ENCODE data around the gene RPL35.

Gene RPL35

DNA sequence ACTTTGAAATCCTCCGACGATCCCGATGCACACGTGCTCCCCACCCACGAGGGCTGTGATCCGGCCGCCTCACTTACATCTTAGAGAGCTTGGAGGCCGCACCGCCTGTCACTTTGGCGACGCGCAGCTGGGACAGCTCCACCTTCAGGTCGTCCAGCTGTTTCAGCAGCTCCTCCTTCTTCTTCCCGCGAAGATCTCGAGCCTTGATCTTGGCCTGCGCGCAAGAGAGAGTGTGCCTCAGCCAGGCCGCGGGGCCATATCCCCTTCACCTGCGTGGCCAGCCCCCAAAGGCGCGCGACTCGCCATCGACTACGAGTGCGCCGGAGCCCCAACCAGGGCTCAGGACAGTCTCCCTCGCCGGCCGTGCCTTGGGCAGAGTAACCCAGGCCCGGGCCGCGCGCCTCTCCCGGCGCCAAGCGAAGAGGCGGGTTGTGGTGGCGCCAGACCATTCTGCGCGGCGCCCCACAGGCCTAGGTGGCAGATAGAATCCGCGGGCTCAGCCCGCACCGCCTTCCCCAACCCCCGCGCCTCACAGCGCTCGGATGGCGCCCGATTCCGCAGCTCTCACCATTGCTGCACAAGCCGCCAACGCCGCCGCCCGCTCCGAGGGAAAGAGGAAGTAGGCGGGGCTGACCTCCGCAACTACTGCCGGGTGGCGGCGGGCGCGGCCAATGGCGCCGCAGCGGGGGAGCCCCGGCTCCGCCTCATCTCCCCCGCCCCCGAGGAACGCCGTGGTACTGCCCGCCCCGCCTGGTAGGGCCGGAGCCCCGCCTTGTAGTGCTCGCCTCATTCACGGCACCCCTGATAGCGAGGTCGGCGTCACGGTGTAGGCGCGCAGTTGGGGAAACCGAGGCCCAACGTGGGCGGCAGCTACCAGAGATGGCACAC, at the start of gene RPL35, which contains the start of gene ARPC5L:
Gene RPL35 (minus strand): TSS at position 616 of the 888 bp plus-strand sequence. CDS start 45 bp downstream, at position 571.
Gene ARPC5L (plus strand): TSS at position 789 of the 888 bp plus-strand sequence. CDS start 7,161 bp downstream, outside the sequence.
- DNase-seq (ENCODE audit: low read depth in 2 of 2): peak; percentile 89 to 96

DNA sequence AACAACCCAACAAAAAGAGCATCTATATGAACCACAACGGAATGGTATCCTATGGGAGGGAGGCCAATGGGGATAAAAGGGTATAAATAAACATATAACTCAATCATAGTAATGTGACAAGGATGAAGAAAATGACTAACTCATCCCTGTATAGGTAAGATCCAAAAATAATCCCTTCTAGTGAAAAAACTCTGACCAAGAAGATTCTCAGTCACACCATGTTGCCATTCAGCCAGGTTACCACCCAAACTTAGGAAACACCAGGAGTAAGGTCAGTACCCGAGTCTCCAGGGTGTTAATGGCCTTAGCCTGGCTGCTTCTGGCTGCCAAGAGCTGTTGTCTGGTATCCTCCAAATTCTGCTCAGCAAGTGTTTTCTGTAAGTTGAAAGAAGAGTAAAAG, 46.3 kb upstream of the RPL35 start:
- no peak for DNase-seq (ENCODE audit: low read depth in 2 of 2)

DNA sequence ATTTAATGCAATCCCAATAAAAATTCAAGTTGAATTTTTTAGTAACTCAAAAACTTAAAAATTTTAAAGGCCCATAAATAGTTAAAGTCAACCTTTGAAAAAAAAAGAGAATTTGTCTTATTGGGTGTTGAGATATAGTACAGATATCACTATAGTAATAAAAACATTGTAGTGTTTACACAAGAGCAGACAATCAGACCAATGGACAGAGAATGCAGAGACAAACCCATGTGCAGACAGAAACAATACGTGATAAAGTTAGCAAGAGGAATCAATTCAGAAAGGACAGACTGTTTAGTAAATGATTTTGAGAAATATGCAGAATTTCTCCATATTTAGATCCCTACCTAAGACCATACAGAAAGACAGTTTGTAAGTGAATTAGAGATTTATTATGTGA, 45.2 kb upstream of the RPL35 start:
- no peak for DNase-seq (ENCODE audit: low read depth in 2 of 2)

DNA sequence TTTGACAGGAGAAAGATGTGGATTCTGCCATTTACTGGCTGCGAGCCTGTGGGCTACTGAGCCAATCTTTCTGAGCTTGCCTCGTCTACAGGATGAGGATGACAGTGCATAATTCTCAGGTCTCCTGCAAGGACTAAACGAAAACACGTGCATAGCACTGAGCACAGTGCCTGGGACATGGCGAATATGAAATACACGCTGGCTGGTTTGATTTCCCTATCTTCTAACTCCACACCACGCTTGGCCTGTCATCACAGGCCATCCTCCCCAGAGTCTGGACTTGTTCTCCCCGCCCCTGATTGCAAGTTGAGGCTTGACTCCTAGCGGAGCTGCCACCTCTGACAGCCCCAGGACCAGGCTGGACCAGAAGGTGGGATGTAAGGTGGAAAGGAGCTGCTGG, 38.1 kb upstream of the RPL35 start:
- DNase-seq (ENCODE audit: low read depth in 2 of 2): no peak

DNA sequence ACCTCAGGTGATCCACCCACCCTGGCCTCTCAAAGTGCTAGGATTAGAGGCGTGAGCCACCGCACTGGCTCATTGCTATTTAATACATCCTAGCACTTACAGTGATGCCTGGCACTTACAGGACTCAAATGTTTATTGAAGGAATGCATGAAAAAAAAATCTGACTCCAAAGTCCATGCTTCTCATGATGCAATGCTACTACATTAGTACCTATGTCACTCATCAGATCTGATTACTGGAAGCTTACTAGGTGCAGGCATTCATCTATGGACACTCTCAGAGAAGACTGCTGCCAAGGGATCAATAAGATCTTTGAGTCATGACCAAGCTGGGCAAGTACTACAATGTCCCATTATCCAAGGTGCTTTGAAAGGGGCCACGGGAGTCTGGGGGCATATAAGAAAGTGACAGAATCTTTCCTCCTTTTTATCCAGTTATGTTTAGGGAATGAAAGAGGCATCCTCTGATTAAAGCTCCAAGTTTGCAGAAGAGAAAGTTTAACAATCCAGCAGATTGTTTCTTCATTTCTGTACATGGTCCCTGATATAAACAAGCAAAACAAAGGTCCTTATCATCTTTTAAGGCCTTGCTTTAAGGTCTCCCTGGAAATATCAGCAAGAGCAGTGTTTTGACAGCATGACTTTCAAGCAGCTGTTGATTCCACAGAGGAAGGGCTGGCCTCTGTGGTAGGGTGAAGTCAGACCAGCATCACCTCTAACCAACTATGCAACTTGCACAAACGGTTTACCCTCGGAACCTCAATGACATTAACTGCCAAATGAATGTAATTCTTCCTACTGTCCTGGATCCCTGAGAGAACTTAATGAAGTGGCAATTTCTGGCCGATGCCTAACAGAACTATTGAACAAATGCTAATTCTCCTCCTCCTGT, 36.1 kb upstream of the RPL35 start:
- DNase-seq (ENCODE audit: low read depth in 2 of 2): no peak

DNA sequence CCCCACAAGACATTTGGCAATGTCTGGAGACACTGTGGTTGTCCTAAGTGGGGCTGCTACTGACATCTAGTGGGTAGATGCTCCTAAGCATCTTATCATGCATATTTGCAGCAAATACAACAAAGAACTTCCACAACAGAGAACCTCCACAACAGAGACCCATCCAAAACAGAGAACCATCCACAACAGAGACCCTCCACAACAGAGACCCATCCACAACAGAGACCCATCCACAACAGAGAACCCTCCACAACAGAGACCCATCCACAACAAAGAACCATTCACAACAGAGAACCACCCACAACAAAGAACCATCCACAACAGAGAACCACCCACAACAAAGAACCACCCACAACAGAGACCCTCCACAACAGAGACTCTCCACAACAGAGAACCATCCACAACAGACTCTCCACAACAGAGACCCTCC, 33.0 kb upstream of the RPL35 start:
- DNase-seq (ENCODE audit: low read depth in 2 of 2): no peak

DNA sequence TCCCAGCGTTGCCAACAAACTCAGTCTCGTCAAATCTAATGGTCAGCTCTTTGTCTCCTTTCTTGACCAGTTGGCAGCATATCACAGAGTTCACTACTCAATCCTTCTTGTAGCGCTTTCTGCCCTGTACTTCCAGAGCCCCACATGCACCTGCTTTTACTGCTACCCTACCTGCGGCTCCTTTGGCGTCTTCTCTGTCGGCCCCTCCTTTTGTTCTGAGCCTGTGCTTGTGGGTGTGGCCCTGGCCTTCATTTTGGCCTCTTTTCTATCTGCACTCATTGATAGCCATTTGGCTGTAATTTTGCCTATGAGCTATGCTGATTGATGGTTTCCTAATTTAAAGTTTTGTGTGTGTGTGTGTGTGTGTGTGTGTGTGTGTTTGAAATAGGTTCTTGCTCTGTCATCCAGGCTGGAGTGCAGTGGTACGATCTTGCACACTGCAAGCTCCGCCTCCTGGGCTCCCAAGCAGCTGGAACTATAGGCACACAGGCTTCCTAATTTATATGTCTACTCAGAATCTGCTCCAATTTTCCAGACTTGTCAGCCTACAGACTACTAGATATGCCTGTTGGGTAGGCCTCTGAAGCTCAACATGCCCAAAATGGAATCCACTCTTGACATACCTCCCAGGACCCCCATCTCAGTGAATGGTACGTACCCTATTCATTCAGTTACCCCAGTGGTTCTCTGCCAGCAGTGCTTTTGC, 32.4 kb upstream of the RPL35 start:
- DNase-seq (ENCODE audit: low read depth in 2 of 2): no peak

DNA sequence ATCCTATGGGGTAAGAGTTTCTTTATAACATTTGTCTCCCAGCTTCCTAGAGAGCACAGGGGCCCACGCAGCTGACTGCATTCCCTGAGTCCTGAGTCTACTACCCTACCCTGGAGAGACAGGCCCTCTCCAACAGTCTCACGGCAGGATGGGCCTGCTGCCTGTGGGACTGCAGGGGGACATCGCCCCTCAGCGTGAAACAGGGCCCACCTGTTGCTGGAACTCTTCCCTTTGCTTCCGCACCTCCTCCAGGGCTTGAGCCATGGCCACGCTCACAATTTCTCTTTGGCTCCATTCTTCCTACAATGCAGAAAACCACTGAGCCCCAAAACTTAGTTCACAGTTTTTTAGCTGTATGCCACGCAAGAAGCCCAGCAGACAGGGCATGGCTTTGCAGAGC, 28.4 kb upstream of the RPL35 start:
- DNase-seq (ENCODE audit: low read depth in 2 of 2): no peak

DNA sequence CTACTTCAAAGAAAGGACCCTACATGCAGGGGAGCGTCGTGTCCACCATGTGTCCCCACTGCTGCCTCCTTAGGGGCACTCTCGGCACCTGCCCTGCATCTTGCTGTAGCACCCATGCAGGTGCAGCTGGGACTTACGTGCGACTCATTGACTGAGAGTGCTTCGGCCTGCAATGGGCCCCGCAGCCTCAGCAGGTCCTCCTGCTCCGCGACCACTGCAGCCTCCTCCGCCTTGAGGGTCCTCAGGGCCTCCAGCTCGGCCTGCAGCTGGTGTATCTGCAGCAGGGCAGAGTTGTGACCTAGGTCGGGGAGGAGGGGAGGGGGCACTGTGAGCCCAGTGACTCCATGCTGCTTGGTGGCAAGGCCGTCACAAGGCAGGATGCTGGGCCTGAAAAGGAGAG, 27.2 kb upstream of the RPL35 start:
- DNase-seq (ENCODE audit: low read depth in 2 of 2): no peak

DNA sequence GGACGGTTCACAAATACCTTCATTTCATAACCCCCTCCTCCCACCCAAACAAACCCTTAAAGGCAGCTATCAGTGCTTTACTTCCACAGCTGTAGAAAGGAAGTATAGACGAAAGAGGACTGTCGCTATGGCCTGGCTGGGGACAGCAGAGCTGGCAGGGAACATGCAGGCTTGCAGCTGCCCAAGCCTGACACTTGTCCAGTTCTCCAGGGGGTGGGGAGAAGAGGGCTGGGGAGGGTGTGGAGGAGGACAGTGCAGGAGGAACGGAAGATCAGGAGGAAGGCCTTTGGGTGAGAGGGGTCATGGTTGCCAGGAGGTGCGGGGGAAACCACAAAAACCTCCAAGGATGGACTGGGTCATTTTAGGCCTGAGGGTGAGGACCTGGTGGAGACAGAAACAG, 26.1 kb upstream of the RPL35 start:
- no peak for DNase-seq (ENCODE audit: low read depth in 2 of 2)

DNA sequence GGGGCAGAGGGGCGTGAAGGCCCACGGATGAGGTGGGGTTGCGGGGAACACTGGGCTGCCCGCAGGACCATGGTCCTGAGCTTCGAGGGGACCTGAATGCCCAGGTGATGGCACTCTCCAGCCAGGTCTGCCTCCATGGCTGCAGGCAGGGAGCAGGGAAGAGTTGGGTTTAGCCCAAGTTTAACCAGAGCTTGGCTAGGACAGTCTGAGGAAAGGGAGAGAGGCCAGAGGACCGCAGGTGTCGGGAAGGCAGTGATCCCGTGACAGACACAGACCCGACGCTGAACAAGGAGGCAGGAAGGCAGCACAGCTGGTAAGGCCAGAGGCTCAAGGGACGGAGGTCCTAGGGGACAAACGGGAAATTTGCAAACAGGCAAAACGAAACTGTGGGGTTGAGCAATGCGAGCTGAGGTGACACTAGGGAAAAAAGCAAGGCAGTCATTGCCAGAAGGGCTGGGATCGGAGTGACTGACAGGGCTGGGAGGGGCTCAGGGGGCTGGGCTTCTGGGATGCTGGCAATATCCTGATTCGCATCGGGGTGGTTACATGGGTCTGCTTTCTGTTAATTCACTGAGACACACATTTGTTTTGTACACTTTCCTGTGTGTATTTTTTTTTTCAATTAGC, 25.2 kb upstream of the RPL35 start:
- no peak for DNase-seq (ENCODE audit: low read depth in 2 of 2)

DNA sequence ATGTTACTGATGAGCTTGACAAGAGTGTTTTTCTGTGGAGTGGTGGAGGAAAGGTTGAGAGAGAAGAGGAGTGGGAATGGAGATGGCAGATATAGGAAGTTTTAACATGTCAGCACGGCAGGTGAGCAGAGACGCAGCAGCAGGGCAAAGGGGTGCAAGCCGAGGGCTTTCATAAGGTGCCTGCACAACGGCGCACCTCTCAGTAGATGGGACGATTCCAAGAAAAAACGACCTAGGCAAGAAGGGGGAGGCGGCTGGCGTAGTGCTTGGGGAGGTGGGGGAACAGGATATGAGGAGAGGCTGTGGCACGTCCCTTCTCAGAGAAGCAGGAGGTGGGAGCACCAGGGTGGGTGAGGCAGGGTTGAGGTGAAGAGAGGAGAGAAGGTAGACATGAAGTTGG, 24.7 kb upstream of the RPL35 start:
- DNase-seq (ENCODE audit: low read depth in 2 of 2): no peak

DNA sequence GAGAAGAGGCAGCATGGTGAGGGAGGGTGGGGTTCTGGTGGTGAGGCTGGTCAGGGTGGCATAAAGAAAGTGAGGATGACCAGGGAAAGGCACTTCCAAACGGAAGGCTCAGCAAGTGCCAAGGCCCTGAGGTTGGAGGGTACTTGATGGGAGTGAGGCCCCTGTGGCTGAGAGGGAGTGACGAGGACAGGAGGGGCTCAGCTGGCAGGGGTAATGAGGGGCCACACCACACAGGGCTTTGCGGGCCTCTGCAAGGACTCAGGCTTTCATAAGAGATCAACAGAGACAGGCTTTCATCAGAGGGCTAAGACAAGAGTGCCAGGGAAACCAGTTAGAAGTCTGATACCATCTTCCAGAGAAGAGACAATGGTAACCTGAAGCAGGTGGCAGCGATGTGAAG, 23.8 kb upstream of the RPL35 start:
- no peak for DNase-seq (ENCODE audit: low read depth in 2 of 2)

DNA sequence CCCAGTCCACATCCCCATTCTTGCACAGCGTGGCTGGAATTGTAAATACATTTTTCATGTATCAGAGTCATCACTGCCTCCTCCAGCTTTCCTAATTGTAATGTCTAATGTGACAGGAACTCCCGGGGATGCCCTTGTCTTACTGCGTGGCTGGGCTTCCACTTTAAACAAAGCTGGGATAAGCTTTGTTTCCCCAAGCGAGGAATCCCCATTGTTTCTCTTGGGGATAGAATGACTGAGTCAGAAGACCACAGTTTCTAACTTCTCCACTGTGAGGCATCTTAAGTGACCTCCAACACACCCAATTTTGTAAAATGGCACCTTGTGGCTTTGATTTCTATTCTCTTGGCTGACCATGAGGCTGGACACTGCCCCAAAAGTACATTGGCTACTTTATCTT, 22.6 kb upstream of the RPL35 start:
- no peak for DNase-seq (ENCODE audit: low read depth in 2 of 2)

DNA sequence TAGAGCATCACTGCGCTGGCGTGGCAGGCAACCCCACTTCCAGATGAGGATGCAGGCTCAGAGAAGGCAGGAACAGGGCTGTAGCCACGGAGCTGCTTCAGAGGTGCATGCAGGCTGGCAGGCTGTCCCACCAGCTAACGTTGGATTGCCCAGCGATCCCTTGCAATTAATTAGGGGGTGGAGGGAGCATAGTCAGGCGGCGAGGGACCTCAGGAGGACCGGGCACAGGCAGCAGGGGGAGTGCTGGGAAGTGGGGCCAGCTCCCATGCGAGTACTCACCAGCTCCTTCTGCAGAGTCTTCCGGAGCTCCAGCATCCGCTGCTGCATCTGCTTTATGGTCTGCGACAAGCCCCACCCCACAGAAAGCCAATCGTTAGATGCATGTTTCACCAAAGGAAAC, 20.5 kb upstream of the RPL35 start:
- DNase-seq (ENCODE audit: low read depth in 2 of 2): no peak

DNA sequence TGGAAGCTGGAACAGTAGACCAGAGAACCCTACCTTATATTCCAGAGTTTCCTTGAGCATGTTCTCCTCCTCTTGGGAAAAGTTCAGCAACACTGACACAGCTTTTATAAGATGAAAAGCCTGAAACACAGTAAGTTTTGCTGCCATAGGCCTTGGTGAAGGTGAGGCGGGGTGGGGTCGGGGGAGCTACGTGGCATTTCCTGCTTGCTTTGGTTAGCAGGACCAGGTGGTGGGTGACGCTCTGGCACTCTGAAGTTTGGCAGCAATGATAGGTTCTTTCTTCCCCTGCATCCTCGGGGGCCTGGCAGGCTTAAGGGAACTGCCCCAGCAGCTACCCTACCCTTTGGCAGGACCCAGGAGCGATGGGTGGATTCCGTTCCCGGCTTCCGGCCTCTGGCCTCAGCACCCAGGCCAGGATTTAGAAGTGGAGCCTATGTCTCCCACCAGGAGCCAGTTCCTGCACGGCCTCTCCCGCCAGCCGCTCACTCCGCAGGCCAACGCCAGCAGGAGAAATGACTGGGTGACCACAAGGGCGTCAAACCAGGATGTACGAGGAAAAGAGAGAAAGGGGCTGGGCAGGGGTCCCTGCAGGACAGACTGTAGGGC, 19.5 kb upstream of the RPL35 start:
- DNase-seq (ENCODE audit: low read depth in 2 of 2): no peak

DNA sequence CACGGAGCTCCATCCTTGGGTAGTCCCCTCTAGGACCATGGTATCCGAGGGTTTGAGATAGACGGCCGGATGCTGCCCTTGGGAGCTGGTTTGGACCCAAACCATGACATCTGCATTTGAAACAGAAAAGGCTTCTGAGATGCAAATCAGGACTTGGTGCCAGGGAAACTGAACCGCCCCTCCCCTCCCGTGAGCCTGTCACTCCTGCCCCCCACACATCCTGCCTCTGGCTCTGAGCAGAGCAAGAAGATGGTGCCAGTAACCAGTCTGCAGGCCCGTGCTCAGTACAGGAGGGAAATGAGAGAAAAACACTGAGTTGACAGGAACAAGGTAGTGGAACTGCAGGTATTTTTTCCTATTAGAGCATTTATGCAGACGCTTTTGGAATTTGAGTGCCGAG, 18.7 kb upstream of the RPL35 start:
- no peak for DNase-seq (ENCODE audit: low read depth in 2 of 2)

DNA sequence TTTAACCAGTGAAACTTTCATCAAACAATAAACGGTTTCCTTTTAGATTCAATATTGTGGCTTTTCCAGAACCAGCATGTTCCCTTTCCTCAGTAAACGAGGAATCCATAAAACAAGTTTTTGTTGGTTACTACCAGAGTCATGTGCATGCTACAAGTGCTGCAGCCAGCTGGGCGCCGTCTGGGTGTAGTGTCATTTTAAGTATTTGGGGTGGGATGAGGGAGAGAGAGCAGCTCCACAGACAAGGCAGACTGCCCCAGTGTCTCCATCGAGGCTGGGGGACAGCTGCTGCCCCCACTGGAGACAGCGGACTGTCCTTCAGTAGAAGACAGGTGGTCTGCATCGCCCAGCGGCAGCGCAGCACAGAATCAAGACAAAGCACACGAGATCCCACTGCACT, 17.5 kb upstream of the RPL35 start:
- DNase-seq (ENCODE audit: low read depth in 2 of 2): no peak

DNA sequence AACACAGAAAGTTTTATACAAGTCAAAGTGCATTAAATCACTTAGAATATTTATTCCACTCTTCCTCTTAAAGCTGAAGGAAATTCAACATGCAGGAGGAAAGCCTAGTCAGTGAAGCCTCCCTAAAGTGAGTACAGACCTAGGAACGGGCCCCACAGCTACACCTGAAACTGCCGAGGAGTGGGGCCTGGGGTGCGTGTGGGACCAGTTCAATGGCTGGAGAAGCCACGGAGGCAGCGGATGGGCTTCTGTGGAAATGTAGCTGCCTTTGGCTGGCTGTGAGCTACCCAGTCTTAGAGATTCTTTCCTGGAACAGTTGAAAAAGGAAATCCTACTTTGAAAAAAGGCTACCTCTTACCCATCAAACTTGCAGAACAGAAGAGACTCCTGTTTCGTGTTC, 16.8 kb upstream of the RPL35 start:
- no peak for DNase-seq (ENCODE audit: low read depth in 2 of 2)

DNA sequence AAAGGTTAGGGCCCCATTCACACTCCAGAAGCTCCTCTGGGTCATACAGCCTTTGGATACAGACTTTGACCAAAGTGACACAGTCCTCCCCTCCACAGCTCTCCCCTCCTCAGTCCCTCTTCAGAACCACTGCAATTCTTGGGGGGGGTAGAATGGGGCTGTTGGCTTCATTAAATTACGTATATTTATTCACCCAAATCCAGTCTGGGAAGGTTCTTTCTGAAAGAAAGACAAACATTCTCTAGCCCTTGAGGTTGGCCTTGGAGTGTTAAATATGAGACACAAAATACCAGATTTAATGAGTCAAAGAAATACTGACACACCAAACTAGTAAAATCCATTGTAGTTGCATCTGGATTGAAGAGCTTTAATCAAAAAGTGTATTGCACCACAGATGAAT, 16.3 kb upstream of the RPL35 start:
- no peak for DNase-seq (ENCODE audit: low read depth in 2 of 2)

All from stimulated activated CD8-positive, alpha-beta memory T cell treated with anti-CD3 and anti-CD28 coated beads, Interleukin-2, amount 100 ng/mL, for 1 hour (primary cell).